Endothelial cell of umbilical vein (primary cell): ENCODE results near the gene ALDH1L2.

Experiments
- EZH2 ChIP-seq: IDR thresholded peaks from 2 replicates; pipeline ENCODE4 v1.6.1; 2012; ENCODE audit warnings: borderline replicate concordance, low read depth, mild to moderate bottlenecking, moderate library complexity, low read length, inconsistent platforms; ENCODE audit not compliant: severe bottlenecking
- FOS ChIP-seq: IDR thresholded peaks from 2 replicates; pipeline ENCODE4 v1.6.1; 2011; ENCODE audit warnings: mild to moderate bottlenecking, low read length, moderate library complexity, borderline replicate concordance; ENCODE audit not compliant: insufficient read depth
- MYC ChIP-seq: IDR thresholded peaks from one replicate; pipeline ENCODE4 v1.6.1; 2011; ENCODE audit warnings: mild to moderate bottlenecking, low read depth, low read length
- POLR2A ChIP-seq: IDR thresholded peaks from 2 replicates; pipeline ENCODE4 v1.6.1; 2012; ENCODE audit warnings: low read depth, mild to moderate bottlenecking, control low read depth, low read length
- POLR2AphosphoS5 ChIP-seq: IDR thresholded peaks from 2 replicates; pipeline ENCODE4 v1.6.1; 2012; ENCODE audit warnings: low read depth, mild to moderate bottlenecking, control low read depth, low read length, moderate library complexity; ENCODE audit not compliant: insufficient read depth
- TF ChIP-seq, protein P1 (sequence below), 2 donors: IDR thresholded peaks; 1 replicate in 1 of 2; 2 replicates in 1 of 2; pipeline ENCODE4 v1.5.1; 2011; ENCODE audit warnings: low read length in 2 of 2, mild to moderate bottlenecking in 2 of 2, moderate library complexity in 2 of 2, control low read depth in 1 of 2, inconsistent platforms in 1 of 2, low read depth in 1 of 2; ENCODE audit not compliant: insufficient read depth in 1 of 2; ENCODE audit errors: extremely low read depth in 1 of 2

DNA sequence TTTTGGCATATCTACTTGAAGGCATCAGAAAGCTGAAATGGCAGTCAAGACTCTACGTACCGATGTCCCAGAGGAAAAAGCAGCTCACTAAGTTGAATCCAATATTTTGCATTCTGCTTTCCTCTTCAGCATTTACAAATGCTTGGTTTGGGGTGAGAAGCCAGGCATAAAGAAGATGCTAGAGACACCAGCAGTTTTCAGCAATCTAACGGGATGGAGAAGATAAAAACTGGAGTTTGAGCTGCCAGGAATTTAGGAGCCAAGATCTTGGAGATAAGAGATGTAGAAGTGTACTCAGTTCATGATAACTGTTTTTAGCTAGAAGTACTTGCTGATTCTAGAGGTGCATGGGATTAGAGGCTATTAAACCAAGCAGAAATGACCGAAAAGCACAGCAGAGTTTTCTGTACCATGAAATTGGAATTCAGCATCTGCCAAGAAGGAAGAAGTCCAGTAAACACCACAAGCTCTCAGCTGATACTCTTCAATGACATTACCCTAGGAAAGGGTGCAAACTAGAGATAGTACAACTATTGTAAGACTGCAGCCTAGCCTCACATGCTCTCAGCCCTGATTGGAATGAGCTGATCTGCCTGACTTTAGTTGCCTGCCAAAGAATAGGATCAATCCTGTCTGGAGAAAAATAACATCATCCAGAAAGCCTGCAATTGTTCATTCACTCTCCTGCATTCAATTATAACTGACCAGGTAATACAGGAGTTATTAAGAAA, 7.4 kb upstream of the ALDH1L2 start:
- TF ChIP-seq, protein P1, sequence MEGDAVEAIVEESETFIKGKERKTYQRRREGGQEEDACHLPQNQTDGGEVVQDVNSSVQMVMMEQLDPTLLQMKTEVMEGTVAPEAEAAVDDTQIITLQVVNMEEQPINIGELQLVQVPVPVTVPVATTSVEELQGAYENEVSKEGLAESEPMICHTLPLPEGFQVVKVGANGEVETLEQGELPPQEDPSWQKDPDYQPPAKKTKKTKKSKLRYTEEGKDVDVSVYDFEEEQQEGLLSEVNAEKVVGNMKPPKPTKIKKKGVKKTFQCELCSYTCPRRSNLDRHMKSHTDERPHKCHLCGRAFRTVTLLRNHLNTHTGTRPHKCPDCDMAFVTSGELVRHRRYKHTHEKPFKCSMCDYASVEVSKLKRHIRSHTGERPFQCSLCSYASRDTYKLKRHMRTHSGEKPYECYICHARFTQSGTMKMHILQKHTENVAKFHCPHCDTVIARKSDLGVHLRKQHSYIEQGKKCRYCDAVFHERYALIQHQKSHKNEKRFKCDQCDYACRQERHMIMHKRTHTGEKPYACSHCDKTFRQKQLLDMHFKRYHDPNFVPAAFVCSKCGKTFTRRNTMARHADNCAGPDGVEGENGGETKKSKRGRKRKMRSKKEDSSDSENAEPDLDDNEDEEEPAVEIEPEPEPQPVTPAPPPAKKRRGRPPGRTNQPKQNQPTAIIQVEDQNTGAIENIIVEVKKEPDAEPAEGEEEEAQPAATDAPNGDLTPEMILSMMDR (IDR thresholded peaks at IDR 0.05; ENCODE audit: extremely low read depth in 1 of 2, insufficient read depth in 1 of 2, low read depth in 1 of 2, low read length in 2 of 2), result no peak
- TF ChIP-seq EZH2, result no peak
- TF ChIP-seq POLR2A, result no peak
- TF ChIP-seq POLR2AphosphoS5, result no peak
- no peak for TF ChIP-seq FOS
- TF ChIP-seq MYC, result no peak
